ENCODE measurements around the gene METTL22. TPM values are rescaled to one million over a fixed set of nuclear protein-coding genes. Genes with fewer than 3 reads are reported as not detected.

METTL22 gene
- total RNA-seq, 1 donor from 2014 or later: 39.0 TPM

DNA sequence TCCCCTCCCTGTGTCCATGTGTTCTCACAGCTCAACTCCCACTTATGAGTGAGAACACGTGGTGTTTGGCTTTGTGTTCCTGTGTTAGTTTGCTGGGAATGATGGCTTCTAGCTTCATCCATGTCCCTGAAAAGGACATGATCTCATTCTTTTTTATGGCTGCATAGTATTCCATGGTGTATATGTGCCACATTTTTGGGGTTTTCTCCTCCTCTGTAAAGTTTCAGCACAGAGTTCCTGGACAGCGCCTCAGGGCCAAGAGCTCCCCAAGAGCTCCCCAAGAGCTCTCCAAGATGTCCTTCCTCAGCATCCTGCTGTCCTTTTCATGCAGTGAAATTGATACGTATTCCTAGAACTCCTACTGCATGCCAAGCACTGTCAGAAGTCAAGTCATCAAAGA, 46.0 kb downstream of the METTL22 start:
- Mint-ChIP-seq H3K36me3 (ENCODE audit: low read depth) (no peaks in the 10 kb centered on the region), H3K27me3 (ENCODE audit: low read depth) (no peaks in the 10 kb centered on the region), H3K9me3 (no peaks in the 10 kb centered on the region), H3K27ac (no peak overlapping the region), H3K4me3 (ENCODE audit: low read depth) (no peak overlapping the region), H3K4me1 (ENCODE audit: low read depth) (no peaks in the 10 kb centered on the region)
- intact Hi-C loops (cut with micrococcal nuclease): no loop called here
- no peak for DNase-seq (ENCODE audit: low spot score)

DNA sequence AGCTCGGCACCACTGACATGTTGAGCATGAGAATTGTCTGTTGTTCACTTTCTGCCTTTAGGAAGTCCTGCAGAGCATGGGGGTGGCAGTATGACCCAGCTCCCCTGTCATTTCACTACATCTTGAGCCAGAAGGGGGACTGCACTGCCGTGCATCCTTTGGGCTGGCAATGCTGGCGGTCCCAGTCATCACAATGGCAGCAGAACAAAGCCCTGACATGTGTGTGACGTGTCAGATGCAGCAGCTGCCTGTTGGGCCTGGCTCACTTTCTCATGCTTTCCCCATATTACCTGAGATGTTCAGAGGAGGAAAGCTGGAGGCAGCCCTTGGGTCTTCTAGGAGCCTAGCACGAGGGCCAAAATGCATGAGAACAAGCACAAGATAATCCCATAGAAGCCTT, 46.6 kb downstream of the METTL22 start:
- H3K27ac Mint-ChIP-seq: no peak overlapping the region
- intact Hi-C loops (cut with micrococcal nuclease): no loop called here
- H3K4me1 Mint-ChIP-seq (ENCODE audit: low read depth): no peaks in the 10 kb centered on the region
- H3K27me3 Mint-ChIP-seq (ENCODE audit: low read depth): no peaks in the 10 kb centered on the region
- H3K4me3 Mint-ChIP-seq (ENCODE audit: low read depth): no peak overlapping the region
- H3K36me3 Mint-ChIP-seq (ENCODE audit: low read depth): no peaks in the 10 kb centered on the region
- no peak for DNase-seq (ENCODE audit: low spot score)
- no peaks in the 10 kb centered on the region for H3K9me3 Mint-ChIP-seq

DNA sequence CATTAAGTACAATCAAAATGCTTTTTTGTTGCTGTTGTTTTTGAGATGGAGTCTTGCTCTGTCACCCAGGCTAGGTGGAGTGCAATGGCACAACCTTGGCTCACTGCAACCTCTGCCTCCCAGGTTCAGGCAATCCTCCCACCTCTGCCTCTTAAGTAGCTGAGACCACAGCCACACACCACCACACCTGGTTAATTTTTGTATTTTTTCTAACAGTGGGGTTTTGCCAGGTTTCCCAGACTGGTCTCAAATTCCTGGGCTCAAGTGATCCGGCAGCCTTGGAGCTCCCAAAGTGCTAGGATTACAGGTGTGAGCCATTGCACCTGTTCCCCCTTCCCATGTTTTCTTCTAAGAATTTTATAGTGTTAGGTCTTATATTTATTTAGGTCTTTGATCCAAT, 48.0 kb downstream of the METTL22 start:
- Mint-ChIP-seq H3K9me3 (no peaks in the 10 kb centered on the region), H3K4me1 (ENCODE audit: low read depth) (peaks cover 3% of the 10 kb centered on the region), H3K27ac (no peak overlapping the region), H3K4me3 (ENCODE audit: low read depth) (no peak overlapping the region), H3K36me3 (ENCODE audit: low read depth) (no peaks in the 10 kb centered on the region), H3K27me3 (ENCODE audit: low read depth) (no peaks in the 10 kb centered on the region)
- no peak for DNase-seq (ENCODE audit: low spot score)
- intact Hi-C loops (cut with micrococcal nuclease): no loop called here

DNA sequence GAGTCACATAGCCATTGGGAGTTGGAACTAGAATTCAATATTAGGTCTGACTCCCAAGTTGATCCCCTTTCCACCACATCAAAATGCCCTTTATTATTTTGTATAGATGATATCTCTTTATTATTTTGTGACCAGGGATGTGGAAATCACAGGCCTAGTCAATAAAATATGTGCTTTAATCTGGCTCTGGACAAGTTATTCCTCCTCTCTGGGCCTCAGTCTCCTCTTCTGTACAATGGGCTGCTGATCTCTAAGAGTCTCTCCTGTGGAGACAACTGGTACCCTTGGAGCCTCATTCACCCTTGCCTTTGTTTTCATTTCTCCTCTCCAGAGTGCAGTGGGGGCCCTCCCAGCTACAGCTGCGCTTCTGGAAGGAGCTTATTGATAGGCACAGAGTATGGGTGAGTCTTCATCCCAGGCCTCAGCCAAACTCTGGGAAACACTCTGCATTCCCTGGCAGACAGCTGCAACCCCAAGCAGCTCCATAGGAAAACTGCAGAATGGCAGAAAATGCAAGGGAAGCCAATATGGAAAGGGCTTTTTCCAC, 48.6 kb downstream of the METTL22 start:
- Mint-ChIP-seq H3K4me1 (ENCODE audit: low read depth) (peaks cover 7% of the 10 kb centered on the region), H3K9me3 (no peaks in the 10 kb centered on the region), H3K36me3 (ENCODE audit: low read depth) (no peaks in the 10 kb centered on the region), H3K4me3 (ENCODE audit: low read depth) (no peak overlapping the region), H3K27me3 (ENCODE audit: low read depth) (no peaks in the 10 kb centered on the region), H3K27ac (no peak overlapping the region)
- no peak for DNase-seq (ENCODE audit: low spot score)
- intact Hi-C loops (cut with micrococcal nuclease): no loop called here

DNA sequence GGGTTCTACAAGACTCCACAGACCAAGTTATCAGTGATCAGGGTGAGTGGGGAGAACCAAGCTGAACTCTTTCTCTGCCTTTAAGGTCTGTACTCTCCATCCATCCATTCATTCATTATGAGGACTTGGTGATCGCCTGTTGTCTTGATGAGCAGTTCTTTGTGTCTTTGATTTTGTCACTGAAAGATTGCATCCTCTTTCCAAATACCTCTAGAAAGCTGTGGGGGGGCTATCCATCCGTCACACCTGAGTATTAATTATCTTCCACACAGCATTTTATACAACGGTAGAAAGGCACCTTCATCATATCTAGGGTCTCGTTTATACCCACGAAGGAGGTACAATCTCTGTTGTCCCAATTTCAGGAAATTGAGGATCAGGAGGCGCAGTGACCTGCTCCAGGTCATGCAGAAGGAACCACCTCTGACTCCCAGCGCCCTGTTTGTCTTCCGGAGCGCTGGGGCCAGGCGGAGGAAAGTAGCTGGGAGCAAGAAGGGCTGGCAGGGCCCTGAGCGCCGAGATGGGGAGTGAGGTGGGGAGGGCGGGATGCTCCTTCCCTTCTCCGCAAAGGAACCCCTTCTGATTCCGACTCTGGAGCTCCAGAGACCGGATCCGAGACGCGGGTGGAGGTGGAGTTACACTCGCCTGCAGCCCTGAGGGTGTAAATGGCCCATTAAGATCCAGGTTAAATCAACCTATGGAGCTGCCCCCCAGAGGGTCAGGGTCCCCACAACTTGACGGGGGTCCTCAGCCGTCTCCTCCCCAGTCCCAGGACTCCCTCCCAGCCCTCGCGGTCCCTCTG, 52.3 kb downstream of the METTL22 start:
- no peaks in the 10 kb centered on the region for H3K27me3 Mint-ChIP-seq (ENCODE audit: low read depth)
- no peak overlapping the region for H3K27ac Mint-ChIP-seq
- H3K4me3 Mint-ChIP-seq (ENCODE audit: low read depth): peak overlapping the region; percentile 68
- peaks cover 36% of the 10 kb centered on the region for H3K4me1 Mint-ChIP-seq (ENCODE audit: low read depth)
- intact Hi-C loops (cut with micrococcal nuclease): loop anchor here (1.0 to 2.0 kb wide), 3 partner anchors 53 to 197 kb away; partner anchors contain the start of genes METTL22, PMM2 and TMEM186
- peaks cover 8% of the 10 kb centered on the region for H3K36me3 Mint-ChIP-seq (ENCODE audit: low read depth)
- H3K9me3 Mint-ChIP-seq: no peaks in the 10 kb centered on the region
- DNase-seq (ENCODE audit: low spot score): no peak

DNA sequence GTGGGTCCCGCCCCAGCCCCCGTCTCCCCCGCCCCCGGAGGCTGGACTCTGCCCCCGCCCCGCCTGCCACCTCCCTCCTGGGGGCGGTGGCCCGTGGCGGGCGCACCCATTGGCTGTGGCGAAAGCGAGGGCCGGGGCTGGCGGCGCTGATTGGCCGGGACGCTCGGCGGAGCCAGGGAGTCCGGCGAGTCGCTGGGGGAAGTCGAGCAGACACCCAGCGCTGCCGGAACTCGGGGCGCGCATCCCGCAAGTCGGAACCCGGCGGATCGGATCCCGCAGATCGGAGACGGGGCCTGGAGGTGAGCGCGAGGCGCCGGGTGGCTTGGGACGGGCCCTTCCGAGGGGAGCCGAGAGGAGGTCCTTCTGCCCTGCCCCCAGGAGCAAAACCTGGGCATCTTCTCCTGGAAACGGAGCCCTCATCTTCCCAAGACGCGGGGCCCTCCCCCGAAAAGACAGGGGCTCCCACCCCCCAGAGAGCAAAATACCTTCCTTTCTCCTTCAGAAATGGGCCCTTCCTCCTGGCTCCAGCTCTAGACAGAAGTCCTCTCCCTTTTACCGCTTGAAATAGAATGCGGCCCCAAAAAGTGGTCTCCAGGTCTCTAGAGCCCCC, 53.0 kb downstream of the METTL22 start, which contains the start of gene ABAT:
Gene ABAT (plus strand): TSS at position 205 of the 610 bp plus-strand sequence. CDS start 61,123 bp downstream, outside the sequence.
- H3K27ac Mint-ChIP-seq: peak within 1 kb of the TSS; percentile 95
- intact Hi-C loops (cut with micrococcal nuclease): loop anchor here (1.0 to 5.0 kb wide), 4 partner anchors 53 to 283 kb away; partner anchors contain the start of genes METTL22, PMM2 and TMEM186
- no peaks in the 10 kb centered on the region for H3K27me3 Mint-ChIP-seq (ENCODE audit: low read depth)
- peaks cover 1% of the 10 kb centered on the region for H3K9me3 Mint-ChIP-seq
- peak; percentile 90 for DNase-seq (ENCODE audit: low spot score)
- H3K4me3 Mint-ChIP-seq (ENCODE audit: low read depth): peak within 1 kb of the TSS; percentile 95
- peaks cover 11% of the 10 kb centered on the region for H3K36me3 Mint-ChIP-seq (ENCODE audit: low read depth)
- H3K4me1 Mint-ChIP-seq (ENCODE audit: low read depth): peaks cover 38% of the 10 kb centered on the region

DNA sequence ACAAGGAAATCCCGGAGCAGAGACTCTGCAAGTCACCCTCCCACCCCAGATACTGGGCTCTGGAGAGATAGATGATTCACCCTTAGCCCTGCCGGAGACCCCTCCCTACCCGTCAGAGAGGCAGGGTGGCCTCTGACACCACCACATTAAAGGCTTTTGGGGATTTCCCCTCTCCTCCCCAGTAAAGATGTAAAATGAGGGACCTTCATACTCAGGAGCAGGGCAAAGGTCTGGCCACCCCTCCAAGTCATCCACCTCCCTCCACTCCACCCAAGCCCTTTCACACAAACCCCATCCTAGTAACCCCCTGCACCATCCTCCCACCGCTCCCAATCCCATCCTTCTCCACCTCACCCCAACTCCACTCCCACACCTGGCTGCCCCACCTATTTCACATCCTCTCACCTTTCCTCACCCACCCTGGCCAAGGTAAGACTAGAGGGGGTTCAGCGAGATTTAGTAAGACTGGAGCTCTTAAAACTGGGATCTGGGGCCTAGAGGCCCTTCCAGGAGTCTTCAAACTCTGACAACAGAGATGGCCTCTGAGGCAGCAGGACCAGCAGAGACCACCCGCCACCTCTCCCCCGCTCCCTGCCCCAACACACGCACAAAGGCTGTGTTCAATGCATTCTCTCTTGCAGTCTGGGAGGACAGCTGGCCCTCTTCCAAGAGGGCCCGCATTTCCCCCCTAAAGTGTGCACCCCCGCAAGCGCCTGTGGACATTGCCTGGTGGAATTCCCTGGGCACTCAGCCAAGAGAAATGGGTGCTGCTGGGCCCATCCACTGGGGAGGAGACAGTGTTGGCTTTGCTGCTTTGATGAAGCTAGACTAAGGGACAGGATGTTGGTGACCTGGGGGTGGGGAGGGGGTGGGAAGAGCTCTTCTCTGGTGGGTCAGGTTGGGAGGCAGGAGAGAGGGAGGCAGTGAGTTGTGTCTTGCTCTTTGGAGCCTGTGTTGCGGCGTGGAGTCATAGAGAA, 54.0 kb downstream of the METTL22 start:
- H3K27ac Mint-ChIP-seq: peak overlapping the region; percentile 95
- intact Hi-C loops (cut with micrococcal nuclease): loop anchor here (2.0 to 5.0 kb wide), 2 partner anchors 195 to 282 kb away; no protein-coding TSS in a partner anchor
- H3K9me3 Mint-ChIP-seq: peaks cover 8% of the 10 kb centered on the region
- no peaks in the 10 kb centered on the region for H3K27me3 Mint-ChIP-seq (ENCODE audit: low read depth)
- DNase-seq (ENCODE audit: low spot score): peak; percentile 30
- peaks cover 45% of the 10 kb centered on the region for H3K4me1 Mint-ChIP-seq (ENCODE audit: low read depth)
- H3K4me3 Mint-ChIP-seq (ENCODE audit: low read depth): peak overlapping the region; percentile 95
- H3K36me3 Mint-ChIP-seq (ENCODE audit: low read depth): peaks cover 18% of the 10 kb centered on the region

DNA sequence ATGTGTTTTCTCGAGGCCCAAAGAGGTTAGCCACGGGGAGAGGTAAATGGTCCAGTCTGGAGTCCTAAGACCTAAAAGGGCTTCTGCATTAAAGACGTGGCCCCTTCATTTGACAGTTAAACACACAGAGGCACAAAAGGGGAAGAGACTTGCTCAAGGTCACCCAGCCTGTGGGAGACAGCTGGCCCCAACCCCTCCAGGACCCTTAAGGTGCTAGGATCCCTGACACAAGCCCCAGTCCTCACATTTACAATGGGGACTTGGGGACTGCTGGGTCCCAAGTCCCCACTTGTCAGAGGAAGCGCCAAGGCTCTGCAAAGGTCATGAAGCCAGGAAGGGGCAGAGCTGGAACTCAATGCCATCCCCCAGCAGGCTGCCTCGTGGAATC, 54.7 kb downstream of the METTL22 start:
- Mint-ChIP-seq H3K4me1 (ENCODE audit: low read depth) (peaks cover 45% of the 10 kb centered on the region), H3K27ac (peak overlapping the region; percentile 19), H3K4me3 (ENCODE audit: low read depth) (peak overlapping the region; percentile 95), H3K27me3 (ENCODE audit: low read depth) (no peaks in the 10 kb centered on the region), H3K9me3 (peaks cover 8% of the 10 kb centered on the region), H3K36me3 (ENCODE audit: low read depth) (peaks cover 18% of the 10 kb centered on the region)
- intact Hi-C loops (cut with micrococcal nuclease): loop anchor here (5.0 kb wide), 1 partner anchor 281 kb away; no protein-coding TSS in a partner anchor
- no peak for DNase-seq (ENCODE audit: low spot score)

DNA sequence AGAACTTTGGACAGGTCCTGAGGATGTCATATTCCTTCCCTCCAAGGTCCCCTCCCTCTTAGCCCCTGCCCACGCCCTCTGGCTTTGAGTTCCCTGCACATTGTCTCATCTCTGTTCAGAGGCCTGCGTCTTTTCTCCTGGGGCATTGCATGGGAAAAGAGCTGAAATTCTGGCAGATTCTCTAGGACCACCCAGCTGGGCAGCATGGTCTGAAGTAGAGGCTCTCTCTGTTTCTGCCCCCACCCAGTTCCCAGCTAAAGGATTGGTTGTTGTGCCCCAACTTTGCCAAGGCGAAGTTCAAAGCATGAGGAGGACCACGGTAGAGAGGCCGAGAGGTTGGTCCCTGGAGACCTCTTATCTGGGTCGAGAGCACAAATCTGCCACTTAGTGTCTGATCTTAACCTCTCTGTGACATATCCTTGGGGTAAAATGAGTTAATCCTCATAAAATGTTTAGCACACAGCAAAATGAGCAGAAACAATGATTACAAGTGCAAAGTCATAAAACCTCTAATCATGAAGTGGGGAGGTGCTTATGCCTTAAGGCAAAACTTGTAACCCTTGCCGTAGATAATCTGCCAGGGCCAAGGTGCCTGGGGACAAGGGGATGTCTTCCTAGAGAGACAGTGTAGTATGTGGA, 55.4 kb downstream of the METTL22 start:
- Mint-ChIP-seq H3K4me1 (ENCODE audit: low read depth) (peaks cover 45% of the 10 kb centered on the region), H3K27ac (no peak overlapping the region), H3K9me3 (peaks cover 8% of the 10 kb centered on the region), H3K36me3 (ENCODE audit: low read depth) (peaks cover 18% of the 10 kb centered on the region), H3K27me3 (ENCODE audit: low read depth) (no peaks in the 10 kb centered on the region), H3K4me3 (ENCODE audit: low read depth) (no peak overlapping the region)
- intact Hi-C loops (cut with micrococcal nuclease): loop anchor here (5.0 kb wide), 1 partner anchor 280 kb away; no protein-coding TSS in a partner anchor
- no peak for DNase-seq (ENCODE audit: low spot score)

DNA sequence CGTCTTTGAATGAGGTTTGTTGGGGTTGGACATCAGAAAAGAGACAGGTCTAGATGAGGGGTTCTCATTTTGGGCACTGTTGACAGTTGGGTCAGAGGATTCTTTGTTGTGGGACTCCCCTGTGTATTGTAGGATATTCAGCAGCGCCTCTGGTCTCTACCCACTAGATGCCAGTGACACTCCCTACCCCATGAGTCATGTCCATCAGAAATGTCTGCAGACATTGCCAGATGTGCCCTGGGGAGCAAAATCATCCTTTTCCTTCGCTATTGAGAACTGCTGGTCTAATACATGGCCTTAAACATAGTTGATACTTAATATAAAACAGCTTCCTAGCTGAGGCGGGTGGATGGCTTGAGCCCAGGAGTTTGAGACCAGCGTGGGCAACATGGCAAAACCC, 56.0 kb downstream of the METTL22 start:
- Mint-ChIP-seq H3K4me3 (ENCODE audit: low read depth) (no peak overlapping the region), H3K27ac (no peak overlapping the region), H3K36me3 (ENCODE audit: low read depth) (peaks cover 18% of the 10 kb centered on the region), H3K9me3 (peaks cover 8% of the 10 kb centered on the region), H3K4me1 (ENCODE audit: low read depth) (peaks cover 45% of the 10 kb centered on the region), H3K27me3 (ENCODE audit: low read depth) (no peaks in the 10 kb centered on the region)
- intact Hi-C loops (cut with micrococcal nuclease): loop anchor here (5.0 kb wide), 1 partner anchor 280 kb away; no protein-coding TSS in a partner anchor
- DNase-seq (ENCODE audit: low spot score): no peak

DNA sequence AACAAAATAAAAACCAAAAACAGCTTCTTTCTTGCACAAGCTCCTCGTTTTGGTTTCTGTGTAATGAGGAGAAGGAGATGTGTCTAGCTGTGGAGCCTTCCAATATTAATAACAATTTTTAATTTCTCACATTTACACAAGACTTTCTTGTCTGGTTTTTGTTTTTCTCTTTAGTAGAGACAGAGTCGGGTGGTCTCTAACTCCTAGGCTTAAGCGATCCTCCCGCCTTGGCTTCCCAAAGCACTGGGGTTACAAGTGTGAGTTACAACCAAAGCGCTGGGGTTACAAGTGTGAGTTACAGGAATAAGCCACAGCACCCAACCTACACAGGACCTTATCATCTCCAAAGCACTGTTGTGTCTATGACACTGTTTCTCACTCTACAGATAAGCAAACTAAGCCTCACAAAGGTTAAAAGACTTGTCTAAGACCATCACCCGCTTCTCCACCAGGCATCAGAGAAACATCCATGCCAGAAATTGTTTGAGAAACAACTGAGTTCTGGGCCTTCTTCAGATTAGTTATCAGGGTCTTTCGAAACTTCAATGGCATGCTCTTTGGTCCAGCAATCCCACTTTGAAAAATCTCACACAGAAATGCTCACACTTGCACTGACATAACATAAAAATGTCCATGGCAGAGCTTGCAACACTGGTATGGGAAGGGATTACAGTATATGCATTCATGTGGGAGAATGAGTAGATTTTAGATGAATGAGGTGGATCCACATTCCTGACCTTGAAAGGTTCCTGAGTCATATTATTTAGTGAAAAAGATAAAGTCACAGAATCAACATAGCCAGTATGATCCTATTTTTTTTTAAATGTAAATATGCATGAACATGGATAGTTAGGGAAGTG, 56.8 kb downstream of the METTL22 start:
- Mint-ChIP-seq H3K4me3 (ENCODE audit: low read depth) (no peak overlapping the region), H3K27me3 (ENCODE audit: low read depth) (no peaks in the 10 kb centered on the region), H3K36me3 (ENCODE audit: low read depth) (peaks cover 18% of the 10 kb centered on the region), H3K27ac (no peak overlapping the region), H3K9me3 (peaks cover 8% of the 10 kb centered on the region), H3K4me1 (ENCODE audit: low read depth) (peaks cover 45% of the 10 kb centered on the region)
- intact Hi-C loops (cut with micrococcal nuclease): loop anchor here (5.0 kb wide), 1 partner anchor 279 kb away; no protein-coding TSS in a partner anchor
- no peak for DNase-seq (ENCODE audit: low spot score)
